Measurements from ENCODE around the gene PELI1. TPM values are rescaled to one million over a fixed set of nuclear protein-coding genes. Genes with fewer than 3 reads are reported as not detected.
A peak's percentile ranks its signal among the peaks of the same experiment; 100 is the strongest.

The PELI1 gene
- total RNA-seq, 1 donor from 2014 or later: 46.4 TPM

- no peaks in the 10 kb centered on the region for H3K27me3 Mint-ChIP-seq (ENCODE audit: unreplicated experiment)
- no peak overlapping the region for H3K4me3 Mint-ChIP-seq (ENCODE audit: unreplicated experiment)
These were observed 29.3 kb downstream of the PELI1 start for GRCh38 chr2:64114912-64115277.

GRCh38 chr2:64114063-64114911 is 29.9 kb downstream of the PELI1 start:
- H3K27me3 Mint-ChIP-seq (ENCODE audit: unreplicated experiment): no peaks in the 10 kb centered on the region
- H3K9me3 Mint-ChIP-seq (ENCODE audit: unreplicated experiment): no peaks in the 10 kb centered on the region
- no peak for TF ChIP-seq CTCF (IDR thresholded peaks at IDR 0.05; ENCODE audit: unreplicated experiment)
- H3K4me1 Mint-ChIP-seq (ENCODE audit: unreplicated experiment): peaks cover 27% of the 10 kb centered on the region
- peak overlapping the region; percentile 25 for H3K27ac Mint-ChIP-seq (ENCODE audit: unreplicated experiment)
- no peaks in the 10 kb centered on the region for H3K36me3 Mint-ChIP-seq (ENCODE audit: low read depth, unreplicated experiment)
- DNase-seq (ENCODE audit: low spot score): no peak
- H3K4me3 Mint-ChIP-seq (ENCODE audit: unreplicated experiment): no peak overlapping the region

More at GRCh38 chr2:64114912-64115277, 29.3 kb downstream of the PELI1 start:
- H3K36me3 Mint-ChIP-seq (ENCODE audit: low read depth, unreplicated experiment): no peaks in the 10 kb centered on the region
- peak overlapping the region; percentile 25 for H3K27ac Mint-ChIP-seq (ENCODE audit: unreplicated experiment)
- no peaks in the 10 kb centered on the region for H3K9me3 Mint-ChIP-seq (ENCODE audit: unreplicated experiment)
- no peak for TF ChIP-seq CTCF (IDR thresholded peaks at IDR 0.05; ENCODE audit: unreplicated experiment)
- H3K4me1 Mint-ChIP-seq (ENCODE audit: unreplicated experiment): peaks cover 30% of the 10 kb centered on the region
- DNase-seq (ENCODE audit: low spot score): no peak

GRCh38 chr2:64112016-64112415 is 32.2 kb downstream of the PELI1 start:
- Mint-ChIP-seq H3K36me3 (ENCODE audit: low read depth, unreplicated experiment) (peaks cover 4% of the 10 kb centered on the region), H3K27ac (ENCODE audit: unreplicated experiment) (no peak overlapping the region), H3K9me3 (ENCODE audit: unreplicated experiment) (no peaks in the 10 kb centered on the region), H3K27me3 (ENCODE audit: unreplicated experiment) (no peaks in the 10 kb centered on the region), H3K4me3 (ENCODE audit: unreplicated experiment) (no peak overlapping the region), H3K4me1 (ENCODE audit: unreplicated experiment) (peaks cover 23% of the 10 kb centered on the region)
- DNase-seq (ENCODE audit: low spot score): no peak
- TF ChIP-seq CTCF (IDR thresholded peaks at IDR 0.05; ENCODE audit: unreplicated experiment): no peak

- DNase-seq (ENCODE audit: low spot score): no peak
- Mint-ChIP-seq H3K27me3 (ENCODE audit: unreplicated experiment) (no peaks in the 10 kb centered on the region), H3K9me3 (ENCODE audit: unreplicated experiment) (no peaks in the 10 kb centered on the region), H3K4me1 (ENCODE audit: unreplicated experiment) (peaks cover 20% of the 10 kb centered on the region), H3K4me3 (ENCODE audit: unreplicated experiment) (no peak overlapping the region), H3K36me3 (ENCODE audit: low read depth, unreplicated experiment) (peaks cover 4% of the 10 kb centered on the region), H3K27ac (ENCODE audit: unreplicated experiment) (no peak overlapping the region)
- TF ChIP-seq CTCF (IDR thresholded peaks at IDR 0.05; ENCODE audit: unreplicated experiment): no peak
These were observed 32.8 kb downstream of the PELI1 start for GRCh38 chr2:64111426-64111825.

GRCh38 chr2:64108666-64109241 is 35.5 kb downstream of the PELI1 start:
- H3K36me3 Mint-ChIP-seq (ENCODE audit: low read depth, unreplicated experiment): peaks cover 8% of the 10 kb centered on the region
- no peaks in the 10 kb centered on the region for H3K27me3 Mint-ChIP-seq (ENCODE audit: unreplicated experiment)
- no peak overlapping the region for H3K27ac Mint-ChIP-seq (ENCODE audit: unreplicated experiment)
- no peak for TF ChIP-seq CTCF (IDR thresholded peaks at IDR 0.05; ENCODE audit: unreplicated experiment)
- no peak overlapping the region for H3K4me3 Mint-ChIP-seq (ENCODE audit: unreplicated experiment)
- peaks cover 12% of the 10 kb centered on the region for H3K4me1 Mint-ChIP-seq (ENCODE audit: unreplicated experiment)
- no peak for DNase-seq (ENCODE audit: low spot score)
- H3K9me3 Mint-ChIP-seq (ENCODE audit: unreplicated experiment): no peaks in the 10 kb centered on the region

All from endothelial cell (in vitro differentiated cells).